Stimulated activated CD4-positive, alpha-beta T cell treated with anti-CD3 and anti-CD28 coated beads, TNF-alpha, amount 100 ng/mL, for 1 hour (primary cell): ENCODE data around the gene MAN2A1.

Experiments
- DNase-seq, 3 donors: peaks; one replicate each; pipeline ENCODE4 v3.0.0-alpha.2; 2020; ENCODE audit warnings: low read depth in 3 of 3, low spot score in 1 of 3

MAN2A1 gene

GRCh38 chr5:109681763-109682162 lies 8.0 kb upstream of the MAN2A1 start:
- DNase-seq, result no peak

- DNase-seq, result no peak
Measured at GRCh38 chr5:109682383-109682782, 7.3 kb upstream of the MAN2A1 start.

GRCh38 chr5:109685916-109686315 lies 3.8 kb upstream of the MAN2A1 start:
- DNase-seq, result no peak

GRCh38 chr5:109688630-109688969 lies 1.1 kb upstream of the MAN2A1 start:
- no peak for DNase-seq

- peak; percentile 40 to 68 (median 50) for DNase-seq
Measured at GRCh38 chr5:109688970-109689739, 572 bp upstream of the MAN2A1 start.

GRCh38 chr5:109690242-109690974 lies 681 bp downstream of the MAN2A1 start:
- DNase-seq, result peak in 1 of 3 donors; percentile 18

- peak in 2 of 3 donors; percentile 12 to 19 for DNase-seq
Measured at GRCh38 chr5:109690975-109691574, 1.3 kb downstream of the MAN2A1 start.

GRCh38 chr5:109691996-109692395 lies 2.3 kb downstream of the MAN2A1 start:
- DNase-seq, result no peak

GRCh38 chr5:109692852-109693251 lies 3.1 kb downstream of the MAN2A1 start:
- no peak for DNase-seq

- no peak for DNase-seq
Measured at GRCh38 chr5:109693535-109694400, 4.0 kb downstream of the MAN2A1 start.

- no peak for DNase-seq
Measured at GRCh38 chr5:109694451-109694891, 4.7 kb downstream of the MAN2A1 start.

GRCh38 chr5:109695005-109695926 lies 5.5 kb downstream of the MAN2A1 start:
- DNase-seq, result no peak

GRCh38 chr5:109697339-109697738 lies 7.6 kb downstream of the MAN2A1 start:
- DNase-seq, result no peak

GRCh38 chr5:109700516-109701153 lies 10.9 kb downstream of the MAN2A1 start:
- DNase-seq, result no peak

GRCh38 chr5:109701252-109701651 lies 11.5 kb downstream of the MAN2A1 start:
- DNase-seq, result no peak

- DNase-seq, result no peak
Measured at GRCh38 chr5:109701792-109702191, 12.1 kb downstream of the MAN2A1 start.

- no peak for DNase-seq
Measured at GRCh38 chr5:109703166-109703565, 13.4 kb downstream of the MAN2A1 start.

- no peak for DNase-seq
Measured at GRCh38 chr5:109703829-109704228, 14.1 kb downstream of the MAN2A1 start.

GRCh38 chr5:109704282-109704952 lies 14.7 kb downstream of the MAN2A1 start:
- DNase-seq, result no peak
